Activated CD4-positive, alpha-beta T cell treated with anti-CD3 and anti-CD28 coated beads, Interleukin-2, amount 50 U/mL, for 48 hours (primary cell): ENCODE results near the gene CEMIP2.

Experiments
- DNase-seq, 2 experiments: peaks; one replicate each; pipeline ENCODE4 v3.0.0-alpha.2; 2020

CEMIP2 gene

GRCh38 chr9:71772726-71773125 lies 4.4 kb upstream of the CEMIP2 start:
- DNase-seq, result no peak

DNA sequence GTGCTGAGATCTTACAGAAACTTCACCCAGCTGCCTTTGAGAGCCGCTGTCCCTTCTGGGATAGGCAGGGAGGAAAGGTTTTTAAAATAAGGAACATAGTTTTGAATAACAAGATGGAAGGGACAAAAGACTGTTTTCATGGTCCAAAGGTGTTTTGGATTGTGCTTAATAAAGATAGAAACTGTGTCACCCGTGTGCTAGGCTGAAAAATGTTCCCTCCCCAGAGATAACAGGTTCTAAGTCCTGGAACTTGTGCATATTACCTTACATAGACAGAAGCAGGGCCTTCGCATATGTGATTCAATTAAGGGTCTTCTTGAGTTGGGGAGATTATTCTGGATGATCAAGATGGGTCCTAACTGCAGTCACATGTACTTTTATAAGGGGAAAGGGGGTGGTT lies 1.9 kb upstream of the CEMIP2 start:
- DNase-seq, result no peak

DNA sequence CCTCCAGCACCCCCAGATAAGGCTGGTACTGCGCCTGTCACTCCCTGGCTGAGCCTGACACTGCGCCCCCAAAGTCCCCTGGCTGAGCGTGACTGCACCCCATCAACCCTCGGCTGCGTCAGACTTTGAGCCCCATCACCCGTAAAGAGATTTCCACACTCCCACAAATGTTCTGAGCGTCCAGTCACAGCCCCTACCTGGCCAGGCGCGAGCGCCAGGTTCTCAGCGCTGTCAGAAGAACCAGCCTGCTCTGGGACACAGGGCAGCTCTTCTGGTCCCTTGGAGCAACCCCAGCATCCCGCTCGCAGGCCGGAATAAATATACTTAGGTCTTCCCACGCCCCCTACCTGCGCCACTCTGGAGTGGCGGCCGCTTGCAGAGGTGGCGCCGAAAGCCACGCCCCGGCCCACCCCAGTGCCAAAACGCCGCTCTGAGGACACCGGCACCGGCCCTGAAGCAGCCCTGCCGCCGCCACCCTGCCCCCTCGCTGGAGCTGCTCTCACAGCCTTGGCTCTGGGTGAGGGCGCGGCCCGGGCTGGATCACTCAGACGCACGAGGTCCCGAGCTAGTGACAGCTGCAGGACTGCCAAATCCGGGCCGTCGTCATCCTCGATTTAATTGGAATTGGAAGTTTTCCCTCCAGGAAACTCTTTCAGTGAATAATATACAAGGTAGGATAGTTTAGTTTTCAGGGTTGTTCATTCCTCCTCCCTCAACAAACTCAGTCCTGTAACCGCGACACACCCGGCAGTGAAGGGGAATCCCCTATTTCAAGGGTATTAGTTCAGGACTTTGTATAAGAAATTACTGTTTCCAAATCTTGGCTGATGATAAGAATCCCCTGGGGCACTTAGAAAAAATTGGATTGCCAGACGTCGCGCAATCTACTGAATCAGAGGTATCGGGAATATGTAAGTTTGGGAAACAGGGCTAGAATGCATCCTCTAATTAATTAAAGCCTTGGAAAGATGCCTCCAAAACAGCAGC lies 1.2 kb upstream of the CEMIP2 start:
- peak; percentile 66 to 74 for DNase-seq

DNA sequence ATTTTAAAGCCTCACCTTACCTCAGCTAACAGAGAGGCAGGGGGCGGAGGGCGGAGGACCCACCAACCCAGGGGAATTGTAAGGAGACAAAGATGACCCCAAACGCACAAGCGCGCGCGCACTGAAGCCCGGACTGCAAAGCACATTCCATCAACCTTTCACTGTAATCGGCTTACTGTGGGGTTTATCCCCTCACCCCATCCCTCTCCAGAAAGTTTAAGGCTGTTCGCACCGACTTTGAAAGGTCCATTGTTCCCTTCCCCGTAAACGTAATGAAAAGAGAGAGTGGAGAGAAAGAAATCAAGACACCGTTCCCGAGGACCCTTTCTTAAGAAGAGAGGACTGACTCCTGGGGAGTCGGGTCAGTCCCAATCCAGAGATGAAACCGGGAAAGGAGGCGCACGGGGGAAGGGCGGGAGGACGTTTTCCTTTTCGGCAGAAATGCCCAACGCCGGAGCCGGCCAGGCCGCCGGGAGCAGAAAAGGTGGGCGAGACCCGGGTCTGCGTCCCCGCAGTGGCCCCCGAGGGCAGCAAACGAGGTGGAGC lies 464 bp downstream of the CEMIP2 start:
- DNase-seq, result peak; percentile 19 to 27

- DNase-seq, result no peak
Observed at GRCh38 chr9:71767163-71767775, 1.0 kb downstream of the CEMIP2 start.

GRCh38 chr9:71766663-71767062 lies 1.6 kb downstream of the CEMIP2 start:
- no peak for DNase-seq

GRCh38 chr9:71765693-71766092 lies 2.6 kb downstream of the CEMIP2 start:
- no peak for DNase-seq

- DNase-seq, result no peak
Observed at GRCh38 chr9:71764891-71765290, 3.4 kb downstream of the CEMIP2 start.

DNA sequence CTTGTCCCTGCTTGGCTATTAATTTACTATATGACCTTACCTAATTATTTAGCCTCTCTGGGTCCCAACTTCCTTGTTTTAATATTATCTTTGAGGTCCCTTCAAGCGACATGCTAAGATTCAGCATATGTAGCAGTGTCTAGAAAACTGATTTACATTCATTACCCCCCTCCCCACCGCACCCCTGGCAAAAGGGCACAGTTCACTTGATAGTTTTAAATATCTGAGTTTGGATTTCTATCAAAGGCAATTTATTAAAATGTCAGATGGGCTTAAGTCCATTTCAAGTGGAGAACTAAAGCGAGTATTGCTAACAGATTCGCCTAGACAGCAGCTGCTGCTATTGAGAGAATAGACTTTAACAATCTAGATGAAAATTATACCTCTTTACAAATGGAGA lies 3.9 kb downstream of the CEMIP2 start:
- DNase-seq, result no peak

DNA sequence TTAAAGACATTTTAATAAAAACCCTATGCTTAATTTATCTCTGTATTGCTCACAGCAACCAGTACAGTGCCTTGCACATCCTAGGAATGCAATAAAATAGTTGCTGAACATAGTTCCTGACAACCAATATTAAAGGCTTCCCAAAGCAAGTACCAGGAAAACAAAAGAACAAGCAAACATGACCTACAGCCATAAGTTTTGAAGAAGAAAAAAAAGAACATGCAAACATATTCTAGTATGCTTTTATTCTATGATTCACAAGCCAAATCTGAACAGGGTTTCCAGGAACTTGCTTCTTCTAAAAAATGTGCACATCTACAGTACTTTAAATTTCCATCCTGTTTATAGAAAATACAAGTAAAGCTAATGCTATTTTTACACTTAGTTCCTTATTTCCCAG lies 4.5 kb downstream of the CEMIP2 start:
- DNase-seq, result no peak

GRCh38 chr9:71762900-71763653 lies 5.2 kb downstream of the CEMIP2 start:
- DNase-seq, result no peak

DNA sequence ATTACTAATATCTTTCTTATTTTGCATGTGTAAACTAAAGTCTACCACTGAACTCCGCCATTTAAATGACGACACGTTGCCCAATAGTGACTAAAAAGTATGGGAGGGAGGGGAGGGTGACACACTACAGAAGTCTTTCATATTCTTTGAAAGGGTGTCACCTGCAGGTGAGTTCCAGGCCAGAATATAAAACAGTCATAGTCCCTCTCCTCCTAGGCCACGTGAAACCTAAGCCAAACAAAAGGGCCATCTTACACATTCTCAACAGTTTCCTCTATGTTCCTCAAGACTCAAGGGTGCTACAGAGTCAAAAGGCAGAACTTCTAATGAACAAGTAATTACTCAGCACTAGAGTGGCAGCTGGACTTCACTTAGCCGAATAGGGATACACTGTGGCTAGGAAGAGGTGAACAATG lies 6.4 kb downstream of the CEMIP2 start:
- DNase-seq, result no peak

GRCh38 chr9:71760901-71761300 lies 7.4 kb downstream of the CEMIP2 start:
- DNase-seq, result no peak

GRCh38 chr9:71758785-71759184 lies 9.5 kb downstream of the CEMIP2 start:
- no peak for DNase-seq

GRCh38 chr9:71758277-71758676 lies 10.0 kb downstream of the CEMIP2 start:
- DNase-seq, result no peak

DNA sequence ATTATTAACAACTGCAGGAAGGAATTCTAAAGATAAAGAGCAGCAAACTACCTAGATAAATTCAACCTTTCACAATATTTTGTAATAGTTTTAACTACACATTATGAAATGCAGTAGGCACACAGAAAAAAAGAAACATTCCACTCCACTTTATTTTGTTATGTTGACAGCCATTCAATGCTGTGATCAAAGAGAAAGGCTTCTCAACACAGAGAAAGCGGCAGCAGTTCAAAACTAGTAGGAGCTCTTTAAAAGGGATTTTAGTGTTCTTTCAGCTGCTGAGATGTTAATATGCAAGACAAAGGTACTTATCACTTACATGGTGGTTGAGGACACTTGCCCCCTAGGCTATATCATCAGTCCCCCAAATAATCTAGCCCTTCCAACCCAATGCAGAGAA lies 11.6 kb downstream of the CEMIP2 start:
- no peak for DNase-seq

- no peak for DNase-seq
Observed at GRCh38 chr9:71755869-71756268, 12.4 kb downstream of the CEMIP2 start.

DNA sequence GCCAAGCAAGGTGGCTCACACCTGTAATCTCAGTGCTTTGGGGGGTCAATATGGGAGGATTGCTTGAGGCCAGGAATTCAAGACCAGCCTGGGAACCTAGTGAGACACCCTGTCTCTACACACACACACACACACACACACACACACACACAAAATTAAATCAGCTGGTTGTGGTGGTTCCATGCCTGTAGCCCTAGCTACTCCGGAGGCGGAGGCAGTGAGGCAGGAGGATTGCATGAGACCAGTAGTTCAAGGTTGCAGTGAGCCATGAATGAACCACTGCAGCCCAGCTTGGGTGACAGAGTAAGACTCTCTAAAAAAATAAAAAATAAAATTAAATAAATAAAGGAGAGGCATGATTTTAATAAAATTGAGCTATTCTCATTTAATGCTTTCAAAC lies 13.1 kb downstream of the CEMIP2 start:
- DNase-seq, result no peak

- DNase-seq, result no peak
Observed at GRCh38 chr9:71754151-71754550, 14.2 kb downstream of the CEMIP2 start.

DNA sequence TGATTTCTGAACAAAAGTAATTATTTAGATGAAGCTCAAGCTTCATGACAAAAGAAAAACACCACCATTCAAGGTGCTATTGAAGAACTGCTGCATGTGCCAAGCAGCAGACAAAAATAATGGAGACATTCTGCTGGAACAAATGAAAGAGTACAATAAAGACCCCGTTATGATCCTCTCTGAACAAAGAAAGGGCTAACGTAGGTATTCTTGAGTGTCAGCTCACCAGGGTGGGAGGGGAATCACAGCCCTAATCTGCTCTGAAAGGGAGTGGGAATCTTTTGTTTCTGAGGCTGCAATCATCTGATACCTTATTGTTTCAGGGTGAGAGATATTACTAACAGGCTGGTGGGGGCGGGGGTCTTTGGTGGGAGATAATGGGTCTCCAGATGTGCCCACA lies 15.4 kb downstream of the CEMIP2 start:
- DNase-seq, result no peak

DNA sequence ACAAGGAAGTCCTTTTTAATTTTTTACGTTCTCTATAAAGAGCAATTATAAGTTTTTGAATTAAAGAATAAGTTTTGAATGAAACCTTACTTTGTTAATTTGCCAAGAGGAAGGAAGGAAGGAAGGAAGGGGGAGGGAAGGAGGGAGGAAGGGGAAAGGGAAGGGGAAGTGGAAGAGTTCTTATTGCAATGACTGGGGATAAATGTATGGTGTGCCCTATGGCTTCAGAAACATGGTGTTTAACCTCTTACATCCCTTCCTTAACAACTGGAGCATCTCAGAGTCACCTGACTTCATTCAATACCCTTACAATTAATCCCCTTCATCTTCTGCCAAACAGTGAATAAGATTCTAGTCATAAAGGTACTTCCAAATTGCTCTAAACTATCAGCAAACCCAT lies 16.0 kb downstream of the CEMIP2 start:
- DNase-seq, result no peak

DNA sequence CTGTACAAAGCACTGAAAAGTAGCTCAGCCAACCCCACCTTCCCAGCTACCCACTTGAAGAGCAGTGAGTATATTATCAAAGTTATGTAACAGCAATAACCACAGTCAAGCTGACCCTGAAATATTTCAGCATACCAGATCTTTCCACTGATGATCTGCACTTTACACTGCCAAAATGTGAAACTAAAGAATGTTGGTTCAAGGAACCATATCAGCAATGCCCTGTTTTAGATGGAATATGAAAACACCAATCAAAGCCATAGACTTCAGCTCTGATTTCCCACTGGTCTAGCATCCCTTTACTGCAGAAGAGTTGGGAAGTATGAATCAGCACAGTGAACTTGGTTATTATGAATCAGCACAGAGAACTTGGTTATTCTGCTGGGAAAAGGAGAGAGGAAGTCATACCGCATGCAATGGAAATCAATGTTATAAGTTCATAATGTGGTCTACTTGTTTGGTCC lies 20.0 kb downstream of the CEMIP2 start:
- DNase-seq, result no peak

DNA sequence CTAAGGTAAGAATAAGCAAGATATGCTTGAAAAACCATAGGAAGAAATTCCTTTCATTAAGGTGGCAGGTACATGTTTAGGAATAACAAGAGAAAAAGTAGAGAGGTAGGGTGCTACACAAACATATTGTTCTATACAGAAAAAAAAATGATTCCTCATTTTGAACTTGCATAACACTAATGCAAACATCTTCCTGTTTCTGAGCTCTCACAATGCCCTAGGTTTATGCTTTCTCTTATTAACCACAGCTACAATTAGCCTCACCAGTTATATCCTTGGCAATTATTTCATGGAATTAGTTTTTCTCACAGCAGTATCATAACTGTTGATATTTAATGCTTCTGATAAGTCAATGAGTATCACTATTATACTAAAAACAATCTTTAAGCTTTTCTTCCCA lies 20.7 kb downstream of the CEMIP2 start:
- DNase-seq, result no peak
